Uterus (tissue), 4 donors: ENCODE results near the gene ERMAP. TPM values are rescaled to one million over a fixed set of nuclear protein-coding genes. Genes with fewer than 3 reads are reported as not detected.

ENCODE experiments used
- DNase-seq, 2 donors: peaks; one replicate each; pipeline ENCODE4 v3.0.0-alpha.2; 2019 to 2020
- H3K27ac ChIP-seq, 2 donors: fragments of 200-600 bp; sonication (generic); 1 replicate in 1 of 2; 2 replicates in 1 of 2; pipeline ENCODE4 v1.5.1; 2016 to 2018
- H3K27me3 ChIP-seq, 2 donors: fragments of 200-600 bp; sonication (generic); one replicate each; pipeline ENCODE4 v1.5.1; 2018 to 2019; ENCODE audit warnings: control low read depth in 1 of 2
- H3K36me3 ChIP-seq, 2 donors: fragments of 200-600 bp; sonication (generic); one replicate each; pipeline ENCODE4 v1.5.1; 2019; ENCODE audit warnings: control low read depth in 1 of 2
- H3K4me1 ChIP-seq, 2 donors: fragments of 200-600 bp; sonication (generic); one replicate each; pipeline ENCODE4 v1.5.1; 2018 to 2019; ENCODE audit warnings: control low read depth in 1 of 2
- H3K4me3 ChIP-seq, 2 donors: fragments of 200-600 bp; sonication (generic); 1 replicate in 1 of 2; 2 replicates in 1 of 2; pipeline ENCODE4 v1.5.1; 2018 to 2019; ENCODE audit warnings: mild to moderate bottlenecking in 1 of 2
- H3K9me3 ChIP-seq, 2 donors: fragments of 200-600 bp; sonication (generic); one replicate each; pipeline ENCODE4 v1.5.1; 2019; ENCODE audit warnings: control low read depth in 1 of 2
- POLR2A ChIP-seq, 2 donors: fragments of 450-650 bp; IDR thresholded peaks; one replicate each; pipeline ENCODE4 v1.6.1; 2016; ENCODE audit warnings: antibody characterized with exemption in 2 of 2, mild to moderate bottlenecking in 1 of 2, moderate library complexity in 1 of 2
- intact Hi-C: fragments of 100-400 bp; cut with DNase I; formaldehyde crosslinking; loops from one replicate; pipeline ENCODE4 v1.15.1; 2023; ENCODE audit warnings: low total_unique reads
- total RNA-seq, 4 donors: library from RNA; depleted of rRNA in 3 of 4; stranded (reverse); fragments of >200 nt in 3 of 4; gene quantifications; one replicate each; pipeline versions ENCODE4 v1.1.0 to v1.2.4, GENCODE V29; 2014 to 2023
- TF ChIP-seq, protein P1 (sequence below), 4 experiments: fragments of 200-600 bp in 2 of 4; fragments of 450-650 bp in 2 of 4; sonication (generic) in 2 of 4; IDR thresholded peaks; one replicate each; pipeline ENCODE4 v1.5.1; 2016 to 2019; ENCODE audit warnings: antibody characterized with exemption in 4 of 4, mild to moderate bottlenecking in 2 of 4, moderate library complexity in 1 of 4
- donor health status: DM: yes; HTN: yes; CAD: no.

The ERMAP gene
- total RNA-seq, 4 donors from 2014 or later, result 0.59 to 16.0 (median 7.6) TPM

DNA sequence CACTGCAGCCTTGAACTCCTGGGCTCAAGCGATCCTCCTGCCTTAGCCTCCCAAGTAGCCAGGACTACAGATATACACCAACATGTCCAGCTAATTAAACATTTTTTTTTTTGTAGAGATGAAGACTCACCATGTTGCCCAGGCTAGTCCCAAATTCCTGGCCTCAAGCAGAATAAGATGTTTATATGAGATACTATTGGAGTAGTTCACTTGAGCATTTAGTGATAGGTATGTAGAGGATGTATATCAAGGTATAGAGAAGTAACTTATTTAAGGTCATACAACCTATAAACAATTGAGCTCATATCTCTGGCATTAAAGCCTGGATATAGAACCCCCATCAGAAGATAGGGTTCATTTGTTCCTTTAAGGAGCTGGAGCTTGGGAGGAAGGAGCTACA, 36.7 kb upstream of the ERMAP start:
- H3K4me3 ChIP-seq, result no peak overlapping the region

DNA sequence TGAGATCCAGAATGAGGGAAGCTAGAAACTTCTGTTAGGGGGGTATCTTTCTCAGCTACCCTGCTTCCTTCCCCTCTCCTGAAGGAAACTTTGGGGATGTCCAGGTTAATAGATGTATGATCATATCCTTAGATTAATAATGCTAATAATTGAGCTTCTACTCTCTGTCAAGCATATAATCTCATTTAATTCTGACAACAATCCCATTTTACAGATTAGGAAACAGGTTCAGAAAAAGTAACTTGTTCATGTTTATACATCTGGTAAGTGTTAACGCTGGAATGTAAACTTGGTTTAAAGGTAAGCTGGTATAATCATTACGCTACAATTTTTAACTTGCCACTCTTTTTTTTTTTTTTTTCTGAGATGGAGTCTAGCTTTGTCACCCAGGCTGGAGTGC, 33.8 kb upstream of the ERMAP start:
- H3K4me1 ChIP-seq, result no peaks in the 10 kb centered on the region
- DNase-seq, result no peak
- no peaks in the 10 kb centered on the region for H3K27me3 ChIP-seq
- H3K9me3 ChIP-seq, result no peaks in the 10 kb centered on the region
- no peak overlapping the region for H3K27ac ChIP-seq
- intact Hi-C loops, result no loop called here
- TF ChIP-seq, protein P1, sequence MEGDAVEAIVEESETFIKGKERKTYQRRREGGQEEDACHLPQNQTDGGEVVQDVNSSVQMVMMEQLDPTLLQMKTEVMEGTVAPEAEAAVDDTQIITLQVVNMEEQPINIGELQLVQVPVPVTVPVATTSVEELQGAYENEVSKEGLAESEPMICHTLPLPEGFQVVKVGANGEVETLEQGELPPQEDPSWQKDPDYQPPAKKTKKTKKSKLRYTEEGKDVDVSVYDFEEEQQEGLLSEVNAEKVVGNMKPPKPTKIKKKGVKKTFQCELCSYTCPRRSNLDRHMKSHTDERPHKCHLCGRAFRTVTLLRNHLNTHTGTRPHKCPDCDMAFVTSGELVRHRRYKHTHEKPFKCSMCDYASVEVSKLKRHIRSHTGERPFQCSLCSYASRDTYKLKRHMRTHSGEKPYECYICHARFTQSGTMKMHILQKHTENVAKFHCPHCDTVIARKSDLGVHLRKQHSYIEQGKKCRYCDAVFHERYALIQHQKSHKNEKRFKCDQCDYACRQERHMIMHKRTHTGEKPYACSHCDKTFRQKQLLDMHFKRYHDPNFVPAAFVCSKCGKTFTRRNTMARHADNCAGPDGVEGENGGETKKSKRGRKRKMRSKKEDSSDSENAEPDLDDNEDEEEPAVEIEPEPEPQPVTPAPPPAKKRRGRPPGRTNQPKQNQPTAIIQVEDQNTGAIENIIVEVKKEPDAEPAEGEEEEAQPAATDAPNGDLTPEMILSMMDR (IDR thresholded peaks at IDR 0.05), result no peak
- TF ChIP-seq POLR2A (IDR thresholded peaks at IDR 0.05), result no peak
- no peaks in the 10 kb centered on the region for H3K36me3 ChIP-seq
- no peak overlapping the region for H3K4me3 ChIP-seq

More for the DNA sequence above, 36.7 kb upstream of the ERMAP start:
- TF ChIP-seq, protein P1 (IDR thresholded peaks at IDR 0.05), result no peak
- TF ChIP-seq POLR2A (IDR thresholded peaks at IDR 0.05), result no peak
- no peaks in the 10 kb centered on the region for H3K27me3 ChIP-seq
- H3K36me3 ChIP-seq, result no peaks in the 10 kb centered on the region
- no peak for DNase-seq
- intact Hi-C loops, result no loop called here
- no peak overlapping the region for H3K27ac ChIP-seq
- no peaks in the 10 kb centered on the region for H3K4me1 ChIP-seq
- no peaks in the 10 kb centered on the region for H3K9me3 ChIP-seq

- intact Hi-C loops, result no loop called here
- Histone ChIP-seq H3K27me3 (no peaks in the 10 kb centered on the region), H3K9me3 (no peaks in the 10 kb centered on the region), H3K27ac (no peak overlapping the region), H3K4me1 (no peaks in the 10 kb centered on the region), H3K36me3 (no peaks in the 10 kb centered on the region), H3K4me3 (peak overlapping the region; percentile 35)
- TF ChIP-seq POLR2A (IDR thresholded peaks at IDR 0.05), result no peak
- TF ChIP-seq, protein P1 (IDR thresholded peaks at IDR 0.05), result no peak
- no peak for DNase-seq
Observed at GRCh38 chr1:42784547-42784945, 32.4 kb upstream of the ERMAP start.

DNA sequence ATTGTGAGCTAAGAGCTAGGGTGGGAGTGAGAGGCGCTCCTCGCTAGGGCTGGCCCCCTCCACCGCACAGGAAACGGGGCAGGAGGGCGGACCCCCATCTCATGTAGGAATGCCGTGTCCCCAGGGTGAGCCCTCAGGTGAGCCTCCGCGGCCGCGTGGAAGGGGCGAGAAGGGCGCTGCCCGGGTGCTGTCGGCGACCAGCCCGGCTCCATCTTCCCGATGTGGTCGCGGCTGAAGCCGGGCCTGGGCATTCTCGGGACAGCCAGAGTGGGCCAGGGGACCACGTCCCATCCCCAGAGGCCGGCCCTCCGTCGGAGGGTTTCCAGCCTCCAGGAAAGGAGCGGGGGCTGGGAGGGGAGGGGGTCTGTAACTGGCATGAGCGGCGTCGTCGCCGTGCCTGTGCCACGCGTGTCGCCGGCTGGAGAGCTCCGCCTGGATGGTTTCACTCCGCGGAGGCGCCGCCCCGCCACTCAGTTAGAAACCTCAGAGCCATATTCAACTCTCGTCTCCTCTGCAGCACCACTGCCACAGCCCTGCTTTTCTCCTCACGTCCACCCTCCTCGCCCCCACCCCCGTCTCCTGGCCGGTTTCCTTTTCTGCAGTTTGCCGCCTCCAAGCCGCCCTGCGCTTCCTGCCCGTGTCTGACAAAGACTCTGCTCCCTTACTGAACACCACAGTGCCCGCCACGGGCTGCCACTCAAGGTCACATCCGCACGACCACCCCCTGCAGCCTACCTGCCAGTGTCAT, 31.8 kb upstream of the ERMAP start, which contains the start of gene TMEM269:
TMEM269 (plus strand) TSS at position 46 of the 748 bp plus-strand sequence. CDS start 4,903 bp downstream, outside the sequence.
- intact Hi-C loops, result no loop called here
- no peak for TF ChIP-seq POLR2A (IDR thresholded peaks at IDR 0.05)
- TF ChIP-seq, protein P1 (IDR thresholded peaks at IDR 0.05), result no peak
- H3K27me3 ChIP-seq, result no peaks in the 10 kb centered on the region
- H3K27ac ChIP-seq, result no peak within 1 kb of the TSS
- no peaks in the 10 kb centered on the region for H3K9me3 ChIP-seq
- peak within 1 kb of the TSS; percentile 35 for H3K4me3 ChIP-seq
- no peaks in the 10 kb centered on the region for H3K4me1 ChIP-seq
- no peak for DNase-seq
- H3K36me3 ChIP-seq, result no peaks in the 10 kb centered on the region

DNA sequence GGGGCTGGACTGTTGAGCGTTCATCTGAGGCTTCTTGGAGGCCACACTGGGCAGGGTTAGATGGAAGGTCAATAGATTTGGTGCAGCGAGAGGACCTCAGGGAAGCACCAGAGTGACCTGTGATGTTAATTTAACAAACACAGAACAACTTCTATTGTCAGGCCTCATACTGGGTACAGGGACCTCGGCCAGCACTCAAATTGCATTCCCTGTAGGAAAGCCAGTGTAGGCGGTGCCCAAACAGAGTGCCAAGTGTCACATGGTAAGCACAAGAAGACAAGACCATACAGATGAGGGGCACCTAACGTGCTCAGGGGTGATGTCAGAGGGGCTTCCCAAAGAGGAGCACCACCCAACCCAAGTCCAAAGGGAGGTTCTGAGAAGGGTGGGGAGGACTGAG, 30.8 kb upstream of the ERMAP start:
- no peaks in the 10 kb centered on the region for H3K36me3 ChIP-seq
- H3K27ac ChIP-seq, result no peak overlapping the region
- DNase-seq, result no peak
- H3K4me3 ChIP-seq, result no peak overlapping the region
- H3K27me3 ChIP-seq, result no peaks in the 10 kb centered on the region
- no peaks in the 10 kb centered on the region for H3K4me1 ChIP-seq
- H3K9me3 ChIP-seq, result no peaks in the 10 kb centered on the region
- intact Hi-C loops, result no loop called here
- no peak for TF ChIP-seq POLR2A (IDR thresholded peaks at IDR 0.05)
- TF ChIP-seq, protein P1 (IDR thresholded peaks at IDR 0.05), result no peak
